Bronchial epithelial cell (primary cell): ENCODE data around the gene GLRA3. TPM values are rescaled to one million over a fixed set of nuclear protein-coding genes. Genes with fewer than 3 reads are reported as not detected.

Source experiments
- DNase-seq: peaks from one replicate; pipeline ENCODE4 v3.0.0-alpha.2; 2010; ENCODE audit warnings: low read depth
- FAIRE-seq: peaks from 2 replicates; lab custom pipeline; 2011; peaks lifted over from hg19 to GRCh38; lab: Jason Lieb, UNC
- H3K27me3 ChIP-seq: 2 replicates; pipeline ENCODE4 v1.5.1; 2011; ENCODE audit warnings: low read length; ENCODE audit not compliant: control insufficient read depth, insufficient read depth
- H3K36me3 ChIP-seq: 2 replicates; pipeline ENCODE4 v1.5.1; 2011; ENCODE audit warnings: low read length; ENCODE audit not compliant: control insufficient read depth, insufficient read depth
- H3K4me3 ChIP-seq: 2 replicates; pipeline ENCODE4 v1.5.1; 2011; ENCODE audit warnings: mild to moderate bottlenecking, low read depth, low read length, control low read depth
- total RNA-seq: library from RNA; depleted of rRNA; stranded (reverse); fragments of >200 nt; gene quantifications from 2 replicates; pipeline ENCODE4 v1.2.1, GENCODE V29; 2014
- TF ChIP-seq, protein P1 (sequence below): IDR thresholded peaks from 2 replicates; pipeline ENCODE4 v1.5.1; 2011; ENCODE audit warnings: mild to moderate bottlenecking, moderate library complexity, low read length, control low read depth, inconsistent platforms; ENCODE audit not compliant: insufficient read depth, severe bottlenecking

The GLRA3 gene
- total RNA-seq, 1 donor from 2014 or later: not detected

GRCh38 chr4:174713181-174713580, 115.9 kb downstream of the GLRA3 start:
- FAIRE-seq (no peak), DNase-seq (no peak)
- H3K4me3 ChIP-seq: no peak overlapping the region
- TF ChIP-seq, protein P1, sequence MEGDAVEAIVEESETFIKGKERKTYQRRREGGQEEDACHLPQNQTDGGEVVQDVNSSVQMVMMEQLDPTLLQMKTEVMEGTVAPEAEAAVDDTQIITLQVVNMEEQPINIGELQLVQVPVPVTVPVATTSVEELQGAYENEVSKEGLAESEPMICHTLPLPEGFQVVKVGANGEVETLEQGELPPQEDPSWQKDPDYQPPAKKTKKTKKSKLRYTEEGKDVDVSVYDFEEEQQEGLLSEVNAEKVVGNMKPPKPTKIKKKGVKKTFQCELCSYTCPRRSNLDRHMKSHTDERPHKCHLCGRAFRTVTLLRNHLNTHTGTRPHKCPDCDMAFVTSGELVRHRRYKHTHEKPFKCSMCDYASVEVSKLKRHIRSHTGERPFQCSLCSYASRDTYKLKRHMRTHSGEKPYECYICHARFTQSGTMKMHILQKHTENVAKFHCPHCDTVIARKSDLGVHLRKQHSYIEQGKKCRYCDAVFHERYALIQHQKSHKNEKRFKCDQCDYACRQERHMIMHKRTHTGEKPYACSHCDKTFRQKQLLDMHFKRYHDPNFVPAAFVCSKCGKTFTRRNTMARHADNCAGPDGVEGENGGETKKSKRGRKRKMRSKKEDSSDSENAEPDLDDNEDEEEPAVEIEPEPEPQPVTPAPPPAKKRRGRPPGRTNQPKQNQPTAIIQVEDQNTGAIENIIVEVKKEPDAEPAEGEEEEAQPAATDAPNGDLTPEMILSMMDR: no peak
- no peaks in the 10 kb centered on the region for H3K27me3 ChIP-seq
- no peaks in the 10 kb centered on the region for H3K36me3 ChIP-seq

DNA sequence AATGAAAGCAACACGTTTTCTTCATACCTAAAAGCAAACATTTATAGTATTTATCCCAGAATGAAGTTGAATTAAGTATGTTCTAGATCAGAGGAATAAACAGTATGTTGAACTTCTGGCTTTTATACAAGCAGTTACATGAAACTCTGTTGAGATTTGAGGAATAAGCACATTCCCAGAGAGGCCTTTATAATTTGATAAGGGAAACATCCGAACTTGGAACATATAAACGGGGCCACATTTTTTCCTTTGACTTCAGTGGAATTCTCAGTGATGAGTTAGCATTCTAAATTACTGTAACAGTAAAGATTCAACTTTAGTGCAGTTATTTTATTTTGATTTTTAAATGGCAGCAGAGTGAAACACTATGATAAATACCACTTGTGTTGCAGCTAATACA, 119.5 kb downstream of the GLRA3 start:
- H3K36me3 ChIP-seq: no peaks in the 10 kb centered on the region
- TF ChIP-seq, protein P1: no peak
- FAIRE-seq (no peak), DNase-seq (no peak)
- no peaks in the 10 kb centered on the region for H3K27me3 ChIP-seq
- H3K4me3 ChIP-seq: no peak overlapping the region

- Histone ChIP-seq H3K4me3 (no peak overlapping the region), H3K27me3 (no peaks in the 10 kb centered on the region), H3K36me3 (no peaks in the 10 kb centered on the region)
- DNase-seq (no peak), FAIRE-seq (no peak)
- TF ChIP-seq, protein P1: no peak
Observed at GRCh38 chr4:174708381-174708780, 120.7 kb downstream of the GLRA3 start.

GRCh38 chr4:174707902-174708301, 121.1 kb downstream of the GLRA3 start:
- TF ChIP-seq, protein P1: no peak
- no peak for DNase-seq
- H3K36me3 ChIP-seq: no peaks in the 10 kb centered on the region
- H3K4me3 ChIP-seq: no peak overlapping the region
- no peaks in the 10 kb centered on the region for H3K27me3 ChIP-seq
- no peak for FAIRE-seq

GRCh38 chr4:174707051-174707676, 121.9 kb downstream of the GLRA3 start:
- no peak for FAIRE-seq
- TF ChIP-seq, protein P1: no peak
- H3K27me3 ChIP-seq: no peaks in the 10 kb centered on the region
- DNase-seq: no peak
- no peaks in the 10 kb centered on the region for H3K36me3 ChIP-seq
- no peak overlapping the region for H3K4me3 ChIP-seq

GRCh38 chr4:174702979-174703478, 126.0 kb downstream of the GLRA3 start:
- no peak for FAIRE-seq
- Histone ChIP-seq H3K36me3 (no peaks in the 10 kb centered on the region), H3K27me3 (no peaks in the 10 kb centered on the region), H3K4me3 (no peak overlapping the region)
- no peak for DNase-seq
- TF ChIP-seq, protein P1: no peak
